H9 (cell line): ENCODE measurements around the gene EVC. TPM values are rescaled to one million over a fixed set of nuclear protein-coding genes. Genes with fewer than 3 reads are reported as not detected.

Experiments used
- DNase-seq: peaks from one replicate; pipeline ENCODE4 v3.0.0-alpha.2; 2017
- H2AFZ ChIP-seq: one replicate; pipeline ENCODE4 v1.6.1; 2013; ENCODE audit warnings: mild to moderate bottlenecking, low read length, control low read depth, moderate library complexity
- H2AK5ac ChIP-seq: 2 replicates; pipeline ENCODE4 v1.6.1; 2013; ENCODE audit warnings: low read length, control low read depth, mixed read lengths; ENCODE audit not compliant: insufficient read length
- H2BK120ac ChIP-seq: one replicate; pipeline ENCODE4 v1.6.1; 2013; ENCODE audit warnings: low read depth, mild to moderate bottlenecking, low read length, control low read depth, inconsistent platforms; ENCODE audit not compliant: poor library complexity, severe bottlenecking
- H2BK12ac ChIP-seq: 2 replicates; pipeline ENCODE4 v1.6.1; 2013; ENCODE audit warnings: low read length, control low read depth, mixed read lengths, low read depth; ENCODE audit not compliant: insufficient read length
- H2BK15ac ChIP-seq: 2 replicates; pipeline ENCODE4 v1.6.1; 2013; ENCODE audit warnings: low read depth, low read length, control low read depth
- H2BK20ac ChIP-seq: one replicate; pipeline ENCODE4 v1.6.1; 2013; ENCODE audit warnings: low read depth, mild to moderate bottlenecking, low read length, control low read depth, inconsistent platforms; ENCODE audit not compliant: poor library complexity, severe bottlenecking
- H2BK5ac ChIP-seq: 2 replicates; pipeline ENCODE4 v1.6.1; 2013; ENCODE audit warnings: low read length, control low read depth, mixed read lengths; ENCODE audit not compliant: insufficient read length
- H3K14ac ChIP-seq: 2 replicates; pipeline ENCODE4 v1.6.1; 2013; ENCODE audit warnings: low read length, control low read depth; ENCODE audit not compliant: insufficient read depth
- H3K18ac ChIP-seq: 2 replicates; pipeline ENCODE4 v1.6.1; 2013; ENCODE audit warnings: low read depth, mild to moderate bottlenecking, mixed read lengths, low read length, control low read depth; ENCODE audit not compliant: insufficient read length
- H3K23ac ChIP-seq: 2 replicates; pipeline ENCODE4 v1.6.1; 2013; ENCODE audit warnings: low read length, control low read depth, mixed read lengths, low read depth; ENCODE audit not compliant: insufficient read length
- H3K23me2 ChIP-seq: 2 replicates; pipeline ENCODE4 v1.6.1; 2013; ENCODE audit warnings: low read depth, mild to moderate bottlenecking, mixed read lengths, low read length, control low read depth; ENCODE audit not compliant: insufficient read length, poor library complexity, severe bottlenecking
- H3K27ac ChIP-seq: 2 replicates; pipeline ENCODE4 v1.5.1; 2013; ENCODE audit warnings: low read length, control low read depth, mixed read lengths, low read depth; ENCODE audit not compliant: insufficient read length
- H3K27me3 ChIP-seq: 2 replicates; pipeline ENCODE4 v1.6.1; 2013; ENCODE audit warnings: low read length, control low read depth, inconsistent platforms; ENCODE audit not compliant: insufficient read depth
- H3K4ac ChIP-seq: 2 replicates; pipeline ENCODE4 v1.6.1; 2013; ENCODE audit warnings: low read depth, mild to moderate bottlenecking, control low read depth, inconsistent platforms, low read length, moderate library complexity
- H3K4me1 ChIP-seq: 2 replicates; pipeline ENCODE4 v1.6.1; 2013; ENCODE audit warnings: low read length, control low read depth, inconsistent platforms; ENCODE audit not compliant: insufficient read depth
- H3K4me2 ChIP-seq: 2 replicates; pipeline ENCODE4 v1.6.1; 2013; ENCODE audit warnings: low read length, control low read depth, mixed read lengths; ENCODE audit not compliant: insufficient read length, insufficient read depth
- H3K56ac ChIP-seq: 2 replicates; pipeline ENCODE4 v1.6.1; 2013; ENCODE audit warnings: low read depth, mild to moderate bottlenecking, mixed read lengths, low read length, control low read depth; ENCODE audit not compliant: insufficient read length
- H3K79me1 ChIP-seq: 2 replicates; pipeline ENCODE4 v1.6.1; 2013; ENCODE audit warnings: low read depth, mild to moderate bottlenecking, moderate library complexity, low read length, control low read depth, inconsistent platforms; ENCODE audit not compliant: insufficient read depth, poor library complexity, severe bottlenecking
- H3K79me2 ChIP-seq: 2 replicates; pipeline ENCODE4 v1.6.1; 2013; ENCODE audit warnings: low read length, control low read depth, inconsistent platforms; ENCODE audit not compliant: insufficient read depth
- H3K9ac ChIP-seq: 2 replicates; pipeline ENCODE4 v1.6.1; 2013; ENCODE audit warnings: low read length, control low read depth, mixed read lengths; ENCODE audit not compliant: insufficient read length; ENCODE audit errors: extremely low read depth
- H3K9me3 ChIP-seq: one replicate; pipeline ENCODE4 v1.6.1; 2013; ENCODE audit warnings: low read depth, low read length, inconsistent platforms; ENCODE audit not compliant: control insufficient read depth
- H3T11ph ChIP-seq: one replicate; pipeline ENCODE4 v1.6.1; 2013; ENCODE audit warnings: mild to moderate bottlenecking, low read length, control low read depth, inconsistent platforms
- H4K20me1 ChIP-seq: one replicate; pipeline ENCODE4 v1.6.1; 2013; ENCODE audit not compliant: control insufficient read depth, insufficient read length, insufficient read depth
- H4K5ac ChIP-seq: 2 replicates; pipeline ENCODE4 v1.6.1; 2013; ENCODE audit warnings: low read depth, mild to moderate bottlenecking, mixed read lengths, low read length, control low read depth; ENCODE audit not compliant: insufficient read length
- H4K8ac ChIP-seq: replicated peaks from 2 replicates; pipeline ENCODE4 v1.6.1; 2013; ENCODE audit warnings: low read length, control low read depth, mixed read lengths, low read depth; ENCODE audit not compliant: insufficient read length
- H4K91ac ChIP-seq: 2 replicates; pipeline ENCODE4 v1.6.1; 2013; ENCODE audit warnings: low read depth, mild to moderate bottlenecking, moderate library complexity, mixed read lengths, low read length, control low read depth; ENCODE audit not compliant: insufficient read length
- H3K27ac Mint-ChIP-seq, 3 experiments: 2 replicates in 2 of 3; 3 replicates in 1 of 3; pipeline ENCODE4 v1.8.0; 2020 to 2021; ENCODE audit warnings: mixed read lengths in 3 of 3, mild to moderate bottlenecking in 1 of 3, moderate library complexity in 1 of 3
- H3K27me3 Mint-ChIP-seq: 2 replicates; pipeline ENCODE4 v1.8.0; 2021; ENCODE audit warnings: low read depth, mild to moderate bottlenecking, moderate library complexity, mixed read lengths
- H3K36me3 Mint-ChIP-seq, 3 experiments: 2 replicates in 2 of 3; 3 replicates in 1 of 3; pipeline ENCODE4 v1.8.0; 2020 to 2021; ENCODE audit warnings: low read depth in 3 of 3, mixed read lengths in 3 of 3; ENCODE audit not compliant: insufficient read depth in 1 of 3
- H3K4me1 Mint-ChIP-seq, 2 experiments: 2 replicates each; pipeline ENCODE4 v1.8.0; 2020; ENCODE audit warnings: mixed read lengths in 2 of 2
- H3K4me3 Mint-ChIP-seq, 2 experiments: 2 replicates in 1 of 2; 3 replicates in 1 of 2; pipeline ENCODE4 v1.8.0; 2020 to 2021; ENCODE audit warnings: mild to moderate bottlenecking in 2 of 2, mixed read lengths in 2 of 2, moderate library complexity in 1 of 2
- H3K9me3 Mint-ChIP-seq, 2 experiments: 2 replicates in 1 of 2; 3 replicates in 1 of 2; pipeline ENCODE4 v1.8.0; 2020; ENCODE audit warnings: mild to moderate bottlenecking in 2 of 2, mixed read lengths in 2 of 2, moderate library complexity in 1 of 2
- WGBS: extraction: QIAGEN DNeasy Blood & Tissue Kit; methylation state at CpG from one replicate; pipeline ENCODE4 v1.1.7; 2013; ENCODE audit warnings: missing lambda C conversion rate, low lambda C conversion rate, mixed read lengths; ENCODE audit not compliant: insufficient read length; ENCODE audit errors: extremely low coverage; 5-methylcytosine and 5-hydroxymethylcytosine counted together
- total RNA-seq: library from RNA; stranded (reverse); gene quantifications from 2 replicates; pipeline ENCODE4 v1.2.1, GENCODE V29; 2021
- TF ChIP-seq, protein P1 (sequence below): fragments of 200-600 bp; sonication (generic); conservative IDR thresholded peaks from 3 replicates; pipeline ENCODE4 v1.8.0; 2021; ENCODE audit warnings: antibody characterized with exemption, mild to moderate bottlenecking

Gene EVC
- total RNA-seq, 1 experiment from 2014 or later = 10.1 TPM

GRCh38 chr4:5718411-5718810 is 7.4 kb downstream of the EVC start:
- no peak overlapping the region for H2BK12ac ChIP-seq
- no peak overlapping the region for H4K91ac ChIP-seq
- H3K27ac Mint-ChIP-seq = no peak overlapping the region
- no peak overlapping the region for H3K27ac ChIP-seq
- no peaks in the 10 kb centered on the region for H3K79me1 ChIP-seq
- peaks cover 11 to 13% of the 10 kb centered on the region in 2 experiments for H3K9me3 Mint-ChIP-seq
- H4K5ac ChIP-seq = no peak overlapping the region
- no peak overlapping the region for H3K23ac ChIP-seq
- H3K4me3 Mint-ChIP-seq = no peak overlapping the region
- no peaks in the 10 kb centered on the region for H4K20me1 ChIP-seq
- no peak overlapping the region for H2BK120ac ChIP-seq
- H3K9me3 ChIP-seq = no peaks in the 10 kb centered on the region
- no peak overlapping the region for H3K56ac ChIP-seq
- H3K79me2 ChIP-seq = no peaks in the 10 kb centered on the region
- H3K27me3 Mint-ChIP-seq = no peaks in the 10 kb centered on the region
- H2BK5ac ChIP-seq = no peak overlapping the region
- no peak overlapping the region for H2BK15ac ChIP-seq
- H3K18ac ChIP-seq = no peak overlapping the region
- no peak overlapping the region for H3K4ac ChIP-seq
- H3K4me1 Mint-ChIP-seq = peaks cover 12 to 17% of the 10 kb centered on the region in 2 experiments
- H3K4me2 ChIP-seq = no peak overlapping the region
- no peak overlapping the region for H3K14ac ChIP-seq
- no peaks in the 10 kb centered on the region for H3K27me3 ChIP-seq
- H4K8ac ChIP-seq = no peak overlapping the region
- no peak overlapping the region for H2AK5ac ChIP-seq
- H3K23me2 ChIP-seq = no peaks in the 10 kb centered on the region
- H2BK20ac ChIP-seq = no peak overlapping the region
- H2AFZ ChIP-seq = no peak overlapping the region
- DNase-seq = no peak
- no peak overlapping the region for H3T11ph ChIP-seq
- TF ChIP-seq, protein P1, sequence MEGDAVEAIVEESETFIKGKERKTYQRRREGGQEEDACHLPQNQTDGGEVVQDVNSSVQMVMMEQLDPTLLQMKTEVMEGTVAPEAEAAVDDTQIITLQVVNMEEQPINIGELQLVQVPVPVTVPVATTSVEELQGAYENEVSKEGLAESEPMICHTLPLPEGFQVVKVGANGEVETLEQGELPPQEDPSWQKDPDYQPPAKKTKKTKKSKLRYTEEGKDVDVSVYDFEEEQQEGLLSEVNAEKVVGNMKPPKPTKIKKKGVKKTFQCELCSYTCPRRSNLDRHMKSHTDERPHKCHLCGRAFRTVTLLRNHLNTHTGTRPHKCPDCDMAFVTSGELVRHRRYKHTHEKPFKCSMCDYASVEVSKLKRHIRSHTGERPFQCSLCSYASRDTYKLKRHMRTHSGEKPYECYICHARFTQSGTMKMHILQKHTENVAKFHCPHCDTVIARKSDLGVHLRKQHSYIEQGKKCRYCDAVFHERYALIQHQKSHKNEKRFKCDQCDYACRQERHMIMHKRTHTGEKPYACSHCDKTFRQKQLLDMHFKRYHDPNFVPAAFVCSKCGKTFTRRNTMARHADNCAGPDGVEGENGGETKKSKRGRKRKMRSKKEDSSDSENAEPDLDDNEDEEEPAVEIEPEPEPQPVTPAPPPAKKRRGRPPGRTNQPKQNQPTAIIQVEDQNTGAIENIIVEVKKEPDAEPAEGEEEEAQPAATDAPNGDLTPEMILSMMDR = no peak
- no peaks in the 10 kb centered on the region for H3K4me1 ChIP-seq
- H3K36me3 Mint-ChIP-seq = peaks cover 13 to 18% (median 17%) of the 10 kb centered on the region in 3 experiments
- H3K9ac ChIP-seq = no peak overlapping the region
- no CpG with 5 or more reads among the region's 4 CpGs for WGBS
